SK-N-SH treated with all-trans-retinoic acid at 6 μM for 48 hours (cell line): ENCODE results near the gene PPP3CA.

ENCODE experiments used
- CSRNP3 ChIP-seq: fragments of 250-450 bp; sonication (Bioruptor Pico); IDR thresholded peaks from 2 replicates; pipeline ENCODE4 v1.5.1; 2021; ENCODE audit warnings: mild to moderate bottlenecking, moderate library complexity
- ESRRG ChIP-seq: fragments of 250-450 bp; sonication (Bioruptor Pico); IDR thresholded peaks from 2 replicates; pipeline ENCODE4 v1.6.1; 2021; ENCODE audit warnings: mild to moderate bottlenecking
- PPARA ChIP-seq: fragments of 250-450 bp; sonication (Bioruptor Pico); IDR thresholded peaks from 2 replicates; pipeline ENCODE4 v1.5.0; 2020; ENCODE audit warnings: mild to moderate bottlenecking, borderline replicate concordance
- TCF4 ChIP-seq: fragments of 250-450 bp; sonication (Bioruptor Pico); IDR thresholded peaks from 2 replicates; pipeline ENCODE4 v1.8.0; 2021; ENCODE audit warnings: mild to moderate bottlenecking, moderate library complexity, borderline replicate concordance
- TF ChIP-seq, protein P1 (sequence below): fragments of 250-450 bp; sonication (Bioruptor Pico); IDR thresholded peaks from 2 replicates; pipeline ENCODE4 v1.5.1; 2020; ENCODE audit warnings: low read depth, mild to moderate bottlenecking, moderate library complexity
- TF ChIP-seq, protein P2 (sequence below): fragments of 250-450 bp; sonication (Bioruptor Pico); IDR thresholded peaks from 2 replicates; pipeline ENCODE4 v1.8.0; 2020; ENCODE audit warnings: mild to moderate bottlenecking, moderate library complexity, borderline replicate concordance

GRCh38 chr4:101145021-101145420 is 202.3 kb downstream of the PPP3CA start:
- TF ChIP-seq TCF4 (CRISPR knock-in tag) (no peak), ESRRG (CRISPR knock-in tag) (no peak), CSRNP3 (no peak), PPARA (CRISPR knock-in tag) (no peak)
- TF ChIP-seq, protein P1, sequence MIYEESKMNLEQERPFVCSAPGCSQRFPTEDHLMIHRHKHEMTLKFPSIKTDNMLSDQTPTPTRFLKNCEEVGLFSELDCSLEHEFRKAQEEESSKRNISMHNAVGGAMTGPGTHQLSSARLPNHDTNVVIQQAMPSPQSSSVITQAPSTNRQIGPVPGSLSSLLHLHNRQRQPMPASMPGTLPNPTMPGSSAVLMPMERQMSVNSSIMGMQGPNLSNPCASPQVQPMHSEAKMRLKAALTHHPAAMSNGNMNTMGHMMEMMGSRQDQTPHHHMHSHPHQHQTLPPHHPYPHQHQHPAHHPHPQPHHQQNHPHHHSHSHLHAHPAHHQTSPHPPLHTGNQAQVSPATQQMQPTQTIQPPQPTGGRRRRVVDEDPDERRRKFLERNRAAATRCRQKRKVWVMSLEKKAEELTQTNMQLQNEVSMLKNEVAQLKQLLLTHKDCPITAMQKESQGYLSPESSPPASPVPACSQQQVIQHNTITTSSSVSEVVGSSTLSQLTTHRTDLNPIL = no peak
- TF ChIP-seq, protein P2, sequence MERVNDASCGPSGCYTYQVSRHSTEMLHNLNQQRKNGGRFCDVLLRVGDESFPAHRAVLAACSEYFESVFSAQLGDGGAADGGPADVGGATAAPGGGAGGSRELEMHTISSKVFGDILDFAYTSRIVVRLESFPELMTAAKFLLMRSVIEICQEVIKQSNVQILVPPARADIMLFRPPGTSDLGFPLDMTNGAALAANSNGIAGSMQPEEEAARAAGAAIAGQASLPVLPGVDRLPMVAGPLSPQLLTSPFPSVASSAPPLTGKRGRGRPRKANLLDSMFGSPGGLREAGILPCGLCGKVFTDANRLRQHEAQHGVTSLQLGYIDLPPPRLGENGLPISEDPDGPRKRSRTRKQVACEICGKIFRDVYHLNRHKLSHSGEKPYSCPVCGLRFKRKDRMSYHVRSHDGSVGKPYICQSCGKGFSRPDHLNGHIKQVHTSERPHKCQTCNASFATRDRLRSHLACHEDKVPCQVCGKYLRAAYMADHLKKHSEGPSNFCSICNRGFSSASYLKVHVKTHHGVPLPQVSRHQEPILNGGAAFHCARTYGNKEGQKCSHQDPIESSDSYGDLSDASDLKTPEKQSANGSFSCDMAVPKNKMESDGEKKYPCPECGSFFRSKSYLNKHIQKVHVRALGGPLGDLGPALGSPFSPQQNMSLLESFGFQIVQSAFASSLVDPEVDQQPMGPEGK = no peak
